Fibroblast of skin of right quadriceps (primary cell): Measurements from ENCODE around the gene SMAD7.

ENCODE experiments used
- DNase-seq: peaks from one replicate; pipeline ENCODE4 v3.0.0-alpha.2; 2013

Gene SMAD7

DNA sequence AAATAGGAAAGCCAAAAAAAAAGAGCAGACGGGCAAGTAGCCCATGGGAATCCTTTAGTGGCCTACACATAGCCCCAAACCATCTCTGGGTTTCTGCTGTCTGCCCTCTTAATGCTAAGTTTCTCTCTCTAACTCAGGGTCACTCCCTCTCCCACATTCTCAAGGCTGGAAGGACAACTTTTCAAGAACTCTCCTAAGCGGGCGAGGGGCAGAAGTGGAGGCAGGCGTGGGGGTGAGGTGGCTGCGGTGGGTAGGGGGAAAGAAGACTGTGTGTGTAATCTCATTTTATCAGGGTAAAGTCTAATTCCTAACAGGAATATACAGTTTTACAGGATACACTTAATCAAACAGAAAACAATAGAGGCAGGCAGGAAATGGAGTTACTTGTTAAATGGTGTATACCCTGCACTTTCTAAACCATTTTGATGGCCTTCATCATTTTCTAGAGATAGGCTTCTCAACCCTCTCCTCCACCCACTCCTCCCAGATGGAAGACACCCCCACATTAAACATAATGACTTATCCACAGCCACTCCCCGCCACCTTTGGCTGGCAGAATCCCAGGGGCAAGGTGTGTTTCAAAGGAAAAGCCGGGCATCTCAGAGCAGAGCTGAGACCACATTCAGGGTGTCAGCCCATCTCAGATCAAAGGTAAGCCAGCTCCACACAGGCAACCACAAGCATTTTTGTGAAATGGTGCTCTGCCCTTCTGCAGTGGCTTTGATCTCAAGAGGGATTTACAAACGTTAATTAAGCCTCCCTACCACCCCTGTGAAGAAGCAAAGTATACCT, 6.8 kb downstream of the SMAD7 start:
- DNase-seq, result no peak

DNA sequence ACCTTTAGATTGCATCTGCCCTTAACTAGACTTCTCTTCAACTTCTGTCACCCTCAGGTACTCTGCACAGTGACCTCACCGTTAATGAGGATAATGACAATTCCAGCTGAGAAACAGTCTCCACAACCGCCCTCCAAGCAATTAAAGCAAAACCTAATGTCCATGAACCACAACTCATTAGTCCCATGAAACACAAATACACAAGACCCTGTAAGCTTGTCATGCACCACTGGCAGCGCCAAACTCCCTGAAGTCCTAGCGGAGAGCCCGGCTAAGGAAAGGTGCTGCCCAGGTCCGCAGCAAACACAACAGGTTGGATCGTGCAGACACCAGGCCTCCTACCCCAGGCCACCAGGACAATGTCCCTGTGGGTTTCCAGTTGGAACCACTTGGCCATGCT, 7.4 kb downstream of the SMAD7 start:
- DNase-seq, result no peak

DNA sequence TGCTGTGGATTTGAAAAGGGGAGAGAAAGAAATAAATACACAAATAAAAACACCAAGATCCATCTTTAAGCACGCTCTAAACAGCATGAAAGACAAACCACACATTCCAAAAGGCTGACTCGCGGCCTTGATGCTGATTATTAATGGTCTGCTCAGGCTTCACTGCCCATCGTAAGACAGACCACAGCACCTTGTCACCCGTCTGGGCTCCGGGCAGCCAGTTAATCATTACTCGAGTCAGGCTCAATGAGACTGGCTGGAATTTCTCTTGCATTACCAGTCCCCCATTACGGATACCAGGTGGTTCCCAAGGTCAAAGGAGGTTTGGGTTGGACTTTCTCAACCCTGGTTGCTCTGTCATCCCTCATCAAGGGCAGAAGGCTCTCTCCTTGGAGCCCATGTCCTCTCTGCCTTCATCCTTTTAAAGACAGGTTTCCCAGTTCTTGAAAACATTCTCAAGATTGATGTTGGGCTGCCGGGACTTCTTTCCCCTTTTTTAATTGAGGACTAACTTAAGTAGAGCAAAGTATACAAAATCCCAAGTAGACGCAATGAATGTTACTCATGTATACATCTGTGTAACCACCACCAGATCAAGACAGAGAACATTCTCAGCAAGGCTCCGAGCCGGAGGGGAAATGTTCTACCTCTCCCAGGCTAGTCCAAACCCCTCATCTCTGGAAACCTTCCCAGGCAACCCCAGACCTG, 8.1 kb downstream of the SMAD7 start:
- DNase-seq, result peak; percentile 94

DNA sequence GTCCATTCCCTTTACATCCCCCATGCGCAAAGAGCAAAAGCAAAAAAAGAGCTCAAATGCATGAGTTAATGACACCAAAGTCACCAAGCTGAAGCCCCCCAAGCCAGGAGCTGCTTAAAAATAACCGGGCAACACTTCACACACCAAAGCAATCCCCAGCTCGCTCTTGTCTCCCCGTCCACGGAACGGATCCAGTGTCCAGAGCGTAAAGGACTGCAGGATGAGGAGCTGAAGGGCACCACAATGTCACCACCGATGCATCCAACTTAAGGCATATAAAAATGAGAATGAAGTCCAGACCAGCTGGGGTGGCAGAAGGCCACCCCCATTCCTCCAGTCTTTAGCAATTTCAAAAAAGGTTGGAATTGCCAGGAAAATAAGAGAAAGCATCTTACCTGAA, 8.7 kb downstream of the SMAD7 start:
- DNase-seq, result no peak

DNA sequence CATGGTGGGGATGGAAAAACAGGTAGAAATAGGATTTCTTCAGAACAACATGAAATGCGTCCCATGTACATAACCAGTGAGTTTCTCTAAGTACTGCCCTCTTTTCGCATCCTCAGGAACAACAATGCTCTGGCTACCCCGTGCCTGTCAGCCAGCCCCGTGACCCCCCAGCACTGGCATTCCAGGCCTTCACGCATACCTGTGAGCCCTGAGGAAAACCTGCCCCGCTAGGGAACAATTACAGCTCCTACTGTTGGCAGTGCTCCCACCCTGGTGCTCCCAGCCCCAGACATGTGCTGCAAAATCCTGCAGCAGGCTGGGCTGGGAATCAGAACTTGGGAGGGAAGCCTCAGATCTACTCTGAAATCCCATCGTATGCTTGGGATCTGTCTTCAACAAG, 9.1 kb downstream of the SMAD7 start:
- DNase-seq, result no peak

DNA sequence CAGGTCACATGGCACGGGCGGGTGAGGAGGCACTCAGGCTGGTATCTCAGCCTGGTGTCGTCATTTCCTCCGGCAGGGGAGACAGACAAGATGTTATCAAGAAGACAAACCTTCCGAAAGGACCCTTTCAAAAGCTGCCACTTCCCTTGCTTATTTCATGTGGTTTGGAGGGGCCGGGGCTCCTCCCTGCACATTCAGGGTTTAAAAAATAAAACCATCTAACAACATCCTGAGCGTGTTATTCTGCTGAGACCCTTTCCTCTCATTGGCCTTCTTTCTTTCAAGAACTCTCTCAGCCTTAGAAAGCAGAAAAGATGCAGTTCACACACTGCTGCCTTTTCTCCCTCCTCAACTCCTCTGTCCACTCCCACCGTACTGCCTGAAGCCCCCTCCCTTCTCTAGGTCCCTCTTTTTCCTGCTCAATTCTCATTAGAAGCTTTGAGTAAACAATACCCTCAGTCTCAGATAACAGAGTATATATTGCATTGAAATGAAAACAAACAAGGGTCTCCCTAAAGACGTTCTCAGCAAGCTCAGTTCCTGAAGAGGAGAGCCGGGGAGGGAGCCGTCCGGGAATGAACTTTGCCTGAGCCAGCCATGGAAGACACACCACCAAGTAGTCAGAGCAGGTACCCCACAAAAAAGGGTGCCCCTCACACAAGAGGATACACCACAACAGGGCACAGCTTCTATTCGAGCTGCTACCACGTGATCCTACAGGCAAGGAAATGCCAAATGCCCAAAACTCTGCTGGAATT, 9.7 kb downstream of the SMAD7 start:
- DNase-seq, result no peak

DNA sequence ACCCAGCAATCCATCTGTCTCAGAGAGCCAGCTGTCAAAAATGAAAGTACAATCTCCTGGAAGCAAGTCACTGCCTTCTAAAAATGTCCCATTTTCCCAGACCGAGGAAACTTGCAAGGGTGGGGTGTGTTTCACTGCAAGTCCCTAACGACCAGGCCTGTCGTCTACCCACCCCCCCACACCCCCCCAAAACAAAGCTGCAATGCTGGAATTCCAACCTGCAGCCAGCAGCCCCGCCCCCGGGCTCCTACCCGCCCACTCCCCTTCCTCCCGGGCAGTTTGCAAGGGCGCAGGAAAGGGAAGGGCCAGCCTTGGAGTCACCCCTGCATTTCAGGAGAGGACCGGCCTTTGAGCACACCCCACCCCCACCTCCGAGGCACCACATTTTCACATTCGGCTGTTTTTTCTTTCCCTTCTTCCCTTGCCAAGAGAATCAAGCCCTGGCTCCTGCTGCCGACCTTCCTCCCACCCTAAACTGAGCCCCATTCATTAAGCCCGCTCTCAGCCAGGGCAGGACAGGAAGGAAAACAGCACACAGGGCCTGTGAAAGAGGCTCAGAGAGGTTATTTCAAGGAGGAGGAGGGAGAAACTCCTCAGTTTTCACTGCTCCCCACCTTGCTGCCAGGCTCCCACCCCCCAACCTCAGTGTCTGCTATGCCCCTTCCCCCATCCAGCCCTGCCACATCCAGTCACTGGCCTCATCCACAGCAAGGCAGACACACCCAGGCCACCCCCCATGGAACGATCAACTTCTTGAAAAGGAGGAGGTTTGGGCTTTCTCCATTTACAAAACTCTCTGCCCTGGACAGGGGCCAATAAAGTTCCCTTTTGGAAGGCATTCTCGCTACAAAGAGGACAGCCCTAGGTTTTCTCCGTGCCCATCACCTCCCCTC, 11.3 kb downstream of the SMAD7 start:
- peak; percentile 53 for DNase-seq

DNA sequence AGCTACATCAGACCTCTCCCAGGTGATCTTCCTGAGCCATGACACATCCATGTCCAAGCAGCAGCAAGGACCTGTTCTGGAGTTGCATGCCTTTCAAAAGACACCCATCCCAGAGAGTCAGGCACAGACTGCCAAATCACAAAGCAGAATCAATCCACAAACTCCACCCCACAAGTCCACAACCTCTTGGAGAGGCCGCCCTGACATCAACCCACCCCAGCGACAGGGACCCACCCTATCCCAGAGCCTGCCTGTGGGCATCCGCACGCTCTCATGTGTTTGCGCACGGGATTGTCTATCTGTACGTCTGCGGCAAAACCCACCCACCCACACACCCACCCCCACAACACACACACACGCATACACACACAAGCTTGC, 11.9 kb downstream of the SMAD7 start:
- DNase-seq, result no peak

DNA sequence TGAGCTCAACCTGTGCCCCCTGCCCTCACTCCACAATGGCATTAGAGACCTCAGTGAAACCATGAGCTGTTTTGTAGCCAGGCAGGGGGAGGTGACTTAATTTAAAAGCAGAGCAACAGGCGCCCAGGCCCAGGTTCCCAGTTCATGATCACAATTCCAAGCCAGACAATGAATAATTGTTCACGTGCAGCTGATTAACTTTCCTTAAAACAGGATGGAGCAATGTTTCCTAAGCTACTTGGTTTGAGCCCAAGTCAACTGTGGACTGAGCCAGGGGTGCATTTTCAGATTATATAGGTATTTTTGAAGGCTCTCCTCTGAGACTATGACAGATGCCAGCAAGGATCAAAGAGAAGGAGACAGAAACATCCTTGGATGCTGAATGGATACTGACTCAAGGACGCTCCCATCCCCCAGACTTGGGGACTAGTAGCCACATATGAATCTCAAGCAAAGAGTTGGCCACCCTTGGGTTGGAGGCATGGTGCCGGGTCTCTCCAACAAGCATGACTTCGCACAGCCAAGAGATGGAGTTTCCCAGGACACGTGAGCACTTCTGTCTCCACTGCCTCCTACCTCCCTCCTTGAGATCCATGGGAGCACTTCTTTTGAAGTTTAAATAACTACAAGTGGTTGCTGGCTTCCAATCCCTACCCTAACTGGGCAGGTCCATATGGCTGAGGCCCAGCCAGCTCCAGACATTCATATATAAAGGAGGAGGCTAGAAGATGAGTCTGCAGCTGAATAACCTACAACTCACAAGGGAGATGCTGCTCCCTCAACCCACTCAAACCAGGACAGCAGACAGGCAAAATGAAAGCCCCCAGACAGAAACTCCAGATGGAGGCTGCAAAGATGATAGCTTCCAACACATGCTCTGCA, 12.7 kb downstream of the SMAD7 start:
- DNase-seq, result no peak

DNA sequence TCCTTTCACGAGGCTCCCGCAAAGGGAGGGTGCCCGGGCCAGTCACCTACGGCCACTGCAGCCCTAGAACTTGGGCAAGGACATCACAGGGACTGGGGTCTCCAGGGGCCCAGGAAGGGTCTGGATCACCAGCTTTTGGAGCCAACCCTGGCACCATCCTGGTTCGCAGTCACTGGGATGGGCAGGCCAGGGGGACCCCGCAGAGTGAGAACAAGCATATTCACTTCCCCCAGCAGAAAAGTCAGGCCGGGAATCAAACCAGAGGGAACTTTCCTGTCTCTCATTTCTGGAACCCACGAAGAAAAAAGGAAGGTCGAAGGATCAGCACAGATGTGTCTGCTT, 15.4 kb downstream of the SMAD7 start:
- DNase-seq, result no peak

DNA sequence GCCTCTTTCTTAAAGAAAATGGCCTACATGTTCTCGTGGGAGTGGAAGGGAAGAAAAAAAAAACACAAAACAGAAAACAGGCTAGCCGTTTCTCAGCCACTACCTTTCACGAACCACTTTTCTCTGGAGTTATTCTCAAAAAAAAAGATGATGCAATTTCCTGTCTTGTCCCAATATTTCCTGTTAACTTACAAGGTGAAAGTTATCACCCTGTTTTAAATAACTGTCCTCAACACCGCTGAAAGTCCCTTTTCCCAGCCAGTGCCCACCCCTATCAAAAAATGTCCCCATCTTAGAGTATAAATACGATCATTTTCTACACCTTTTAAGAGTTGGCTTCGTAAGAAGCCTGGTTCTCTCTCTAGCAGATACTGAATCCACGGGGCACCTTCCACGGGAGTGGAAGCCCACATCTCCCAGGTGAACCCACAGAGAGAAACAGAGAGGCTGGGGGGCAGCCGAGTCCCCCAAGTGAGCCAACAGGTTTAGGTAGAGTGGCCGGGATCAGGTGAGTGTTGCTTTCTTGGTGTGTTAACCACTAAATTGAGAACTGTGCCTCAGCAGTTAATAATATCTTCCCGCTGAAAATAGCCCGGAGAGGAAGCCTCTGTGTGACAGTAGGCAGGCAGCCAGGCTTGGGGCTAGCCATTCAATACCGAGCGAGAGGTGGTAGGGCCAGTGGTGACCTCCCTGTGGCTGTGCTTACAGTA, 15.9 kb downstream of the SMAD7 start:
- DNase-seq, result no peak

DNA sequence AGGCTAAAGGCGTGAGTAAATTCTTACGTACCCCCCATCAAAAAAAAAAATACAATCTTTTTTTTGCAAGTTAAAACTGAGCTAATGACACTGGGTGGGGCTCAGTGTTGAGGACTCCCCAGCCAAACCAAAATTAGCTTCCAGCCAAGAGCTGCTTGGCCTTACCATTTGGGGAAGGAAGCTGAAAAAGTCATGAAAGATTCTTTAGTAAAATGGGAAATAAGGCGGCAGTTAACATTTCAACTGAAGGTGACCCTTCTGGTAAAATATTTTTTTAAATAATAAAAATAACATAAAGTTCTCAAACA, 16.4 kb downstream of the SMAD7 start:
- no peak for DNase-seq

DNA sequence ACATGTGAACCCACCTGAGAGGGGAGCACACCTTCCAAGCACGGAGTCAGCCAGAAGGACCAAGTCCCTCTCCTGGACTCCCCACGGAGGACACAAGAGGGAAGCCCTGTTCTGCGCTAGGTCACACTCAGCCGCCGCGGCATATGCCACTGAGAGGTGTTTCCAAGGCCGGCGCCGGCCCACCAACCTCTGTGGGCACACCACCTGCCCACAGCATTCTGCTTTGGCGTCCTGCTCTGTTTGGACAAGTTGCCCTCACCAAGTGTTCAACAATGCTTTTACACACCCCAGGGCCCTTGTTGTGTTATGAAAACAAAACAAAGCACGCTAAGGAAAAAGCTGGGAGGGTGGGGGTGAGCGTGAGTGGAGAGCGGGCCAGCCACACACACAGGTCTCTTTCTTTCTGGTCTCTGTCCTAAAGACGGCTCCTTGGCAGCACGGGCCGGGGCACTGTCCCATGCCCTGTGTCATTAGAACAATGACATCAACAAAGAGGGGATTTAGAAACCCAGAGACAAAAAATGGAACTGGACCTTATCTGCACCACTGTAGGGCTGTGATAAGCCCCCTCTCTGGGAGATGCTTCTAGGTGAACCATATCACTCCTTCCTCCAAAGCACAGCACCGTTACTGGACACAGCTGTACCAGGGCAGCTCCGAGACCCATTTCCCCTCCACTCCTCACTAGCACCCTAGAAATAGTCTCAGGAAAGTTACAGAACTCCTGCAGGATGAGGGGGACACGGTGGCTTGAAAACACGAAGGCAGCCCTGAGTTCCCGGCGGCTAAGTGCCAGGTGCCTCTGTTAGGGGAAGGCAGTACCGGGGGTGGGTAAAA, 17.0 kb downstream of the SMAD7 start:
- no peak for DNase-seq

DNA sequence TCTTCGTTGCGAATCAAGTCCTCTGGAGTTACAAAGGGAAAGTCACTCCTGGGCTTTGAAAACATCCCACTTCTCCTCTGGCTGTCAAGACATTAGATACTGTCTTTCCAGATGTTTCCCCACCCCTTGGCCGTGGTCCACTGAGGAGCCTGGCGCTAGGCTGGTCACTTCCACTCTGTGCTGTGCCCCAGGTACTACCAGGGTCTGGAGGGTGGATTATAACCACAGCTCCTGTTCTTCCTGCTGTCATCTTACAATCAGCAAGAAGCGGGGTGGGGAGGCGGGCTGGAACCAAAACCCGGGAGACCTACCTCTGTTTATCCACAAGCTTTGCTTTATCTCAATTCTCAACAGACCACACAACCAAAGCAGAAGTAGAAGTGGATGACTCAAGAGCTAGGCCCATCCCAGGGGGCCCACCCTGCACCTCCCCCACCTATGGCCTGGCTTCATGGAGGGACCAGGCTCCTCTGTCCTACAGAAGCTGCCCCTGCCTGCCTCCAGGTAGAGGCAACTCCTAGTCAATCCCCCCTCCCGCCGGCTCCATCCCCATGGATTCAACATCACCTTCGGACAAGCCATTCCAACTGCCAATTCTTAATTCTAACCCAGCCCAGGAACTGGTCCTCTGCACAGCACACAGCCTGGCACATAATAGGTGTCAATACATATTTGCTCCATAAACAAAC, 17.8 kb downstream of the SMAD7 start:
- DNase-seq, result peak; percentile 49

DNA sequence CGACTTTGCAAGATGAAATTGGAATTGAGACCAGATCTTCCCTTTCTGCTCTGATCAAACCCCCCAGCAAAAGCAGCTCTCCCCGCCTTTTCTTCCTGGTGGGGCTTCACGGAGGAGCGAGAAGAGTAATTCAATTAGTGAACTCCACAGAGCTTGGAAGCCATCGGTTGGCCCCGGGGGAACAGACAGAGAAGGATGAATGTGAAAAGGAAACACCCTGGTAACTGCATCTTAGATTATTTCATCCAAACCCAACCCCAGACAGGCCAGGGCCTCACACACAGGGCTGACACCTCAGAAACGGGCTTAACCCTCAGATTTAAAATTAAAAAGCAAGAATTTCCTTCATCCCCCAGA, 18.3 kb downstream of the SMAD7 start:
- DNase-seq, result no peak

DNA sequence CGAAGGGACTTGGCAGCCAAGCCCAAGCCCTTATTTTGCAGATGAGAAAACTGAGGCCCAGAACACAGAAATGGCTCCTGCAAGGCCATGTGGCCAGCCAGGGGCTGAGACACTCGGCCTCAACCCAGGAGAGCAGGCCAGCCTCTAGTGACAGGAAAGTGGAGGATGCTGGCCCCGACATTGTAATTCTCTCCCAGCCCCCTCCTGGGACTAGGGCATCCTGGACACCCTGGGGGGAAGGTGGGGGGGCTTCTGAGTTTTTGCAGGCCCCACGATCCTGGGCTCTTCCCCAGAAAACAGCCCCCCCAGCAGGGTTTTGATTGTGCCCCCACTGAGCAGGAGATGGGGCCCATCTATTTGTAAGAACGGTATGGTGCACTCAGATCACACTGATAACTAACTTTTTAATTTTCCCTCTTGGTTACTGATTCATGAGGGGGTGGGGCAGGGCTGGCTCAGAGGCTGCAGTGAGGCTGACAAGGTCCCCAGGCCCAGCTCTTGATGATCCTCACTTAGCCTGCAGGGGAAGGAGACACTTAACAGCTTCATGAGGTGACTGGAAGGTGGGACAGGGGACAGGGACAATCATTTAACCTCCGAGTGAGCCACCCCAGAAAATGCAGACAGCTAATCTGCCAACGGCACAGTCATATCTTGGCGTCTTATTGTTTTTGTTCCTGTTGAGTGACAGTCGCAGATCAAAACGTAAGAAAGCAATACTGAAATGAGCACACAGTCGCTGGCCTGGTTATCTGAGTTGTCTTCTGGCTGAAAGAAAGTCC, 18.9 kb downstream of the SMAD7 start:
- no peak for DNase-seq

DNA sequence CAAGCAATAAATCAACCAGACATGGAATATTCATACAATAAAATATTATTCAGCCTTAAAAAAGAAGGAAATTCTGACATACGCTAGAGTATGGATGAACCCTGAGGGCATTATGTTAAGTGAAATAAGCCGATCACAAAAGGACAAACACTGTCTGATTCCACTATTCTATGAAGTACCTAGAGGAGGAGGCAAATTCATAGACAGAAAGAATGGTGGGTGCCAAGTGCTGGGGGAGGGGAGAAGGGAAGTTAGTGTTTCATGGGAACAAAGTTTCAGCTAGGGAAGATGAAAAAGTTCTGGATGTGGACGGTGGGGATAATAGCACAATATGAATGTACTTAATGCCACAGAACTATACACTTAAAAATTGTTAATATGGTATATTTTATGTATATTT, 19.8 kb downstream of the SMAD7 start:
- no peak for DNase-seq

DNA sequence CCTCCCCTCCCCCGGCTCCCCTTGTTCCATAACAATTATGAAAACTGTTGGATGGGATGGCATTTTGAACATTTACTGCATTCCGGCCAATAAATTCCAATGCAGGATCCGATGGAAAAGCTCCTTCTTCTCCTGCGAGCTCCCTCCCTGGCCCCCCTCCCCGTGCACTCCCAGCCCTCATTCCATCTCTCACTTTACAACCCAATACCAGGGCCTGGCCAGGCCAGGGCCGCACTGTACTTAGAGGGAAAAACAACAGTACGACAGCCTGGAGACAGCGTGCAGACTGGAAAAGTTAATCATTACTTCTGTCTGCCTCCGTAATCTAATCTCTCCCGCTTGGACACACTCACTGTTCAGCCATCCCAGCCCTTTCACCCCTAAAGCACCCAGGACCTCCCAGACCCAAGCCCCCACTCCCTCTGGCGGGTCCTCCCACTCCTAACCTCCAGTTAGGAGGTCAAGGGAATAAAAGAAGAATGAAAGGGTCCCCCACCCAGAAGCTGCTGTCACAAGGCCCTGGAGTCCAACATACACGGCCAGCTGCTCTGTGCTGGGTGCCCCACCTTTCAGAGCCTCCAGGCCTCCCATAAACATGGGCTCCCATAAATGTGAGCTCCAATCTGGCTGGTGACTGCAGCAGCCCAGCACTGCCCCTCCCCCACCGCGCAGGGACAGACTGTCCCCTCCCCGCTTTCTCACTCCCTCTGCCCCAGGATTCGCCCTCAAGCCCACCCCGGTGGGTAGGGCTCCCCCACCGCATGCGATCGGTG, 20.6 kb downstream of the SMAD7 start:
- DNase-seq, result peak; percentile 64
